IMR-90 (cell line): ENCODE results near the gene SGTB. TPM values are rescaled to one million over a fixed set of nuclear protein-coding genes. Genes with fewer than 3 reads are reported as not detected.

Experiments
- ATAC-seq: fragments of 200-7000 bp; cut with Tn5 transposase; 2 replicates; pipeline ENCODE4 v1.9.1; 2020; ENCODE audit warnings: low read depth, mild to moderate bottlenecking, moderate library complexity
- BruUV-seq: library from RNA; stranded (reverse); fragments of 400-500 nt; replicated peaks from 2 replicates; lab custom pipeline; 2021; lab: Mats Ljungman, UMichigan
- CTCF ChIA-PET: fragments of 300-600 bp; formaldehyde crosslinking; extraction: SDS; loops from one replicate; lab custom pipeline; 2021; ENCODE audit warnings: antibody characterized with exemption; lab: Yijun Ruan, JAX
- POLR2A ChIA-PET: fragments of 300-600 bp; sonication (Branson Sonifier 250); formaldehyde crosslinking; loops from one replicate; lab custom pipeline; 2022; ENCODE audit warnings: antibody characterized with exemption; ENCODE audit not compliant: unreplicated experiment; lab: Charles Lee
- DNase-seq: peaks from one replicate; pipeline ENCODE4 v3.0.0; 2013
- H2AFZ ChIP-seq: replicated peaks from 2 replicates; pipeline ENCODE3; 2013; ENCODE audit warnings: low read length, mild to moderate bottlenecking; ENCODE audit not compliant: poor library complexity
- H2AK5ac ChIP-seq: 2 replicates; pipeline ENCODE4 v1.6.1; 2013; ENCODE audit warnings: low read depth, low read length, inconsistent platforms
- H2AK9ac ChIP-seq: replicated peaks from 2 replicates; pipeline ENCODE3; 2013; ENCODE audit warnings: mild to moderate bottlenecking, low read depth, low read length, moderate library complexity; ENCODE audit not compliant: poor library complexity
- H2BK120ac ChIP-seq: 2 replicates; pipeline ENCODE4 v1.6.1; 2013; ENCODE audit warnings: low read depth, low read length, inconsistent platforms
- H2BK15ac ChIP-seq: 3 replicates; pipeline ENCODE4 v1.6.1; 2013; ENCODE audit warnings: low read depth, low read length, inconsistent platforms
- H2BK20ac ChIP-seq: 2 replicates; pipeline ENCODE4 v1.6.1; 2013; ENCODE audit warnings: low read depth, mild to moderate bottlenecking, inconsistent platforms, low read length, moderate library complexity
- H2BK5ac ChIP-seq: 2 replicates; pipeline ENCODE4 v1.6.1; 2013; ENCODE audit warnings: mild to moderate bottlenecking, low read depth, low read length, inconsistent platforms; ENCODE audit not compliant: poor library complexity, severe bottlenecking
- H3K14ac ChIP-seq: replicated peaks from 2 replicates; pipeline ENCODE4 v1.6.1; 2013; ENCODE audit warnings: low read depth, low read length, inconsistent platforms
- H3K18ac ChIP-seq: 2 replicates; pipeline ENCODE4 v1.6.1; 2013; ENCODE audit warnings: low read depth, low read length, control low read depth
- H3K23ac ChIP-seq: 2 replicates; pipeline ENCODE4 v1.6.1; 2013; ENCODE audit warnings: low read depth, low read length, inconsistent platforms
- H3K27ac ChIP-seq: 2 replicates; pipeline ENCODE4 v1.5.1; 2013; ENCODE audit warnings: mild to moderate bottlenecking, control low read depth, low read length; ENCODE audit not compliant: insufficient read depth
- H3K27me3 ChIP-seq: 2 replicates; pipeline ENCODE4 v1.6.1; 2013; ENCODE audit warnings: low read length; ENCODE audit not compliant: control insufficient read depth, insufficient read depth
- H3K36me3 ChIP-seq: 2 replicates; pipeline ENCODE4 v1.6.1; 2013; ENCODE audit warnings: low read length, mixed read lengths; ENCODE audit not compliant: control insufficient read depth, insufficient read depth
- H3K4ac ChIP-seq: 2 replicates; pipeline ENCODE4 v1.6.1; 2013; ENCODE audit warnings: low read depth, low read length, inconsistent platforms
- H3K4me1 ChIP-seq: 2 replicates; pipeline ENCODE4 v1.6.1; 2013; ENCODE audit warnings: low read length, mixed read lengths; ENCODE audit not compliant: control insufficient read depth, insufficient read depth
- H3K4me2 ChIP-seq: 2 replicates; pipeline ENCODE4 v1.6.1; 2013; ENCODE audit warnings: low read depth, mild to moderate bottlenecking, control low read depth, low read length, moderate library complexity
- H3K4me3 ChIP-seq: 2 replicates; pipeline ENCODE4 v1.5.1; 2013; ENCODE audit warnings: low read depth, mild to moderate bottlenecking, control low read depth, low read length, moderate library complexity; ENCODE audit not compliant: insufficient read depth
- H3K56ac ChIP-seq: 2 replicates; pipeline ENCODE4 v1.6.1; 2013; ENCODE audit warnings: low read length, inconsistent platforms; ENCODE audit not compliant: insufficient read depth; ENCODE audit errors: extremely low read depth
- H3K79me1 ChIP-seq, 2 experiments: 2 replicates each; pipeline ENCODE4 v1.6.1; 2013; ENCODE audit warnings: low read length in 2 of 2, inconsistent platforms in 1 of 2, low read depth in 1 of 2
- H3K9ac ChIP-seq: 2 replicates; pipeline ENCODE4 v1.6.1; 2013; ENCODE audit warnings: low read depth, low read length, control low read depth
- H3K9me1 ChIP-seq: 2 replicates; pipeline ENCODE4 v1.6.1; 2013; ENCODE audit warnings: low read length, inconsistent platforms; ENCODE audit not compliant: insufficient read depth
- H3K9me3 ChIP-seq: 2 replicates; pipeline ENCODE4 v1.6.1; 2013; ENCODE audit warnings: low read length; ENCODE audit not compliant: control insufficient read depth, insufficient read depth
- H4K20me1 ChIP-seq: 2 replicates; pipeline ENCODE4 v1.6.1; 2013; ENCODE audit warnings: low read length, inconsistent platforms; ENCODE audit not compliant: insufficient read depth
- H4K5ac ChIP-seq: 2 replicates; pipeline ENCODE4 v1.6.1; 2013; ENCODE audit warnings: mild to moderate bottlenecking, low read depth, low read length, control low read depth
- H4K8ac ChIP-seq, 2 experiments: 2 replicates each; pipeline ENCODE4 v1.6.1; 2013; ENCODE audit warnings: low read depth in 2 of 2, low read length in 2 of 2, control low read depth in 1 of 2, inconsistent platforms in 1 of 2
- H4K91ac ChIP-seq: 2 replicates; pipeline ENCODE4 v1.6.1; 2013; ENCODE audit warnings: low read depth, low read length, inconsistent platforms; ENCODE audit not compliant: insufficient read depth
- CHD1 ChIP-seq: IDR thresholded peaks from 2 replicates; pipeline ENCODE4 v1.6.1; 2012; ENCODE audit warnings: low read depth, low read length, improper control_type of control experiment
- FOS ChIP-seq: fragments of 150-350 bp; IDR thresholded peaks from 2 replicates; pipeline ENCODE4 v1.6.1; 2016; ENCODE audit warnings: low read depth, low read length
- MAFK ChIP-seq: IDR thresholded peaks from 2 replicates; pipeline ENCODE4 v1.6.1; 2012; ENCODE audit warnings: low read depth, low read length, improper control_type of control experiment
- NFE2L2 ChIP-seq: fragments of 150-350 bp; IDR thresholded peaks from 2 replicates; pipeline ENCODE4 v1.6.1; 2016; ENCODE audit warnings: low read depth, mild to moderate bottlenecking, low read length
- RCOR1 ChIP-seq: IDR thresholded peaks from 2 replicates; pipeline ENCODE4 v1.6.1; 2012; ENCODE audit warnings: mild to moderate bottlenecking, low read length, improper control_type of control experiment; ENCODE audit not compliant: insufficient replicate concordance
- SMC3 ChIP-seq: fragments of 150-350 bp; IDR thresholded peaks from 2 replicates; pipeline ENCODE4 v1.6.1; 2016; ENCODE audit warnings: low read depth, mild to moderate bottlenecking, antibody characterized with exemption, low read length, moderate library complexity
- USF2 ChIP-seq: fragments of 150-350 bp; IDR thresholded peaks from 2 replicates; pipeline ENCODE4 v1.6.1; 2017; ENCODE audit warnings: mild to moderate bottlenecking, antibody characterized with exemption, low read length, low read depth
- WGBS, 2 experiments: methylation state at CpG; one replicate each; pipeline versions ENCODE4 v1.1.5 to v1.1.7; 2013; ENCODE audit warnings: missing lambda C conversion rate in 2 of 2; ENCODE audit not compliant: insufficient read length in 1 of 2; ENCODE audit errors: extremely low coverage in 2 of 2; 5-methylcytosine and 5-hydroxymethylcytosine counted together
- dilution Hi-C: fragments of 300-500 bp; cut with HindIII; formaldehyde crosslinking; loops from one replicate; pipeline ENCODE4 v1.14.3; 2018; ENCODE audit warnings: low sequenced_read_pairs; ENCODE audit not compliant: unreplicated experiment
- in situ Hi-C: fragments of 300-500 bp; cut with MboI; formaldehyde crosslinking; loops from 3 replicates; pipeline ENCODE4 v1.14.3; 2019; ENCODE audit warnings: low sequenced_read_pairs, inconsistent platforms, mixed read lengths
- intact Hi-C: fragments of 100-400 bp; cut with micrococcal nuclease; formaldehyde crosslinking; loops from 2 replicates; pipeline ENCODE4 v1.10.0; 2022
- polyA plus RNA-seq, 3 experiments: library from polyadenylated mRNA; depleted of rRNA; stranded (reverse); fragments of >200 nt; gene quantifications; 2 replicates each; pipeline ENCODE4 v1.2.3, GENCODE V29; 2012; ENCODE audit warnings: low replicate concordance in 1 of 3
- total RNA-seq: library from RNA; depleted of rRNA; stranded (reverse); fragments of >200 nt; gene quantifications from 2 replicates; pipeline ENCODE4 v1.2.3, GENCODE V29; 2012

The SGTB gene
- total and polyA plus RNA-seq, 2 of the 4 experiments (the other 2 are of a cell fraction), result 7.5 to 15.1 TPM

GRCh38 chr5:65728218-65728617 is 6.3 kb upstream of the SGTB start:
- no TSS peak for BruUV-seq
- dilution Hi-C loops (no loop called here), in situ Hi-C loops (no loop called here), intact Hi-C loops (loop anchor here (10.0 kb wide), 1 partner anchor 417 kb away; the partner anchor contains the start of gene SREK1)
- H3K27ac ChIP-seq, result no peak overlapping the region
- H3K79me1 ChIP-seq, result peaks cover 14 to 47% of the 10 kb centered on the region in 2 experiments
- H4K91ac ChIP-seq, result no peak overlapping the region
- H3K9me1 ChIP-seq, result peaks cover 3% of the 10 kb centered on the region; the same call in 1 of the 2 replicates
- no CpG with 5 or more reads among the region's 1 CpG for WGBS, 2 experiments
- H3K9ac ChIP-seq, result no peak overlapping the region
- no peak overlapping the region for H2AK5ac ChIP-seq
- no peak overlapping the region for H4K8ac ChIP-seq
- 0 out of 2 replicates have a peak, but pooled peaks cover 3% of the 10 kb centered on the region for H4K20me1 ChIP-seq
- ChIA-PET POLR2A (interaction anchor here (0.6 kb wide), 1 partner anchor 186 kb away, joined by 3 read pairs; no protein-coding TSS in a partner anchor), CTCF (no interaction called here)
- DNase-seq (no peak), ATAC-seq (no peak)
- H3K4me1 ChIP-seq, result peaks cover 5% of the 10 kb centered on the region
- H2AK9ac ChIP-seq, result no peak overlapping the region
- H3K14ac ChIP-seq, result no peak overlapping the region
- no peak overlapping the region for H3K4ac ChIP-seq
- no peaks in the 10 kb centered on the region for H3K27me3 ChIP-seq
- H3K23ac ChIP-seq, result no peak overlapping the region
- peaks cover 2% of the 10 kb centered on the region for H3K36me3 ChIP-seq
- TF ChIP-seq USF2 (no peak), SMC3 (no peak), MAFK (no peak), NFE2L2 (no peak), FOS (no peak), CHD1 (no peak), RCOR1 (no peak)
- H2BK20ac ChIP-seq, result no peak overlapping the region
- H4K5ac ChIP-seq, result no peak overlapping the region
- no peak overlapping the region for H3K4me3 ChIP-seq
- no peak overlapping the region for H2BK5ac ChIP-seq
- no peak overlapping the region for H3K4me2 ChIP-seq
- no peak overlapping the region for H2BK120ac ChIP-seq
- H2BK15ac ChIP-seq, result no peak overlapping the region
- no peak overlapping the region for H3K56ac ChIP-seq
- no peak overlapping the region for H3K18ac ChIP-seq
- H2AFZ ChIP-seq, result no peak overlapping the region
- H3K9me3 ChIP-seq, result no peaks in the 10 kb centered on the region
